CD4-positive, alpha-beta T cell treated with Interleukin-17A for 1 hour (primary cell): ENCODE data around the gene ACP2.

ENCODE experiments used
- DNase-seq: peaks from one replicate; pipeline ENCODE4 v3.0.0-alpha.2; 2020

The ACP2 gene

DNA sequence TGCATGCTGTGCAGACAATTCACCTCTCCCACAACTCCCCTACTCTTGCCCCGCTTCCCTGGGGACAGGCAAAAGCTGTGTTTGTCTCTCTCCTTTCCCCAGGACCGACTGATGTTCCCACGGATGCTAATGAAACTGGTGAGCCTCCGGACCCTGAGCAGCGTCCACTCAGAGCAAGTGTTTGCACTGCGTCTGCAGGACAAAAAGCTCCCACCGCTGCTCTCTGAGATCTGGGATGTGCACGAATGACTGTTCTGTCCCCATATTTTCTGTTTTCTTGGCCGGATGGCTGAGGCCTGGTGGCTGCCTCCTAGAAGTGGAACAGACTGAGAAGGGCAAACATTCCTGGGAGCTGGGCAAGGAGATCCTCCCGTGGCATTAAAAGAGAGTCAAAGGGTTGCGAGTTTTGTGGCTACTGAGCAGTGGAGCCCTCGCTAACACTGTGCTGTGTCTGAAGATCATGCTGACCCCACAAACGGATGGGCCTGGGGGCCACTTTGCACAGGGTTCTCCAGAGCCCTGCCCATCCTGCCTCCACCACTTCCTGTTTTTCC is 19.9 kb upstream of the ACP2 start:
- no peak for DNase-seq

DNA sequence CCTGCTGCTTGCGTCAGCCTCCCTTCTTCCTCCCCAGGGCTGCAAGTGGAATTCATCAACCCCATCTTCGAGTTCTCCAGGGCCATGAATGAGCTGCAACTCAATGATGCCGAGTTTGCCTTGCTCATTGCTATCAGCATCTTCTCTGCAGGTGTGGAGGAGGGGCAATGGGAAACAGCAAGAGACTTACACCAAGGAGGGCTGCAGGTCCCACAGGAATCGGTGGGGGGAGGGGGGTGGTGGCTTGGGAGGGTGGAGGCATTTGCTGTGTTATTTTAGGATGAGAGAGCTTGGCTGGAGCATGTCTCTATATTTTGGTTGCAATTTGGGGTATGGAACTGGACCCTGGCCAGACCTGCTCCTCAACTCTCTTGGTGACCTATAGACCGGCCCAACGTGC is 19.3 kb upstream of the ACP2 start:
- DNase-seq: no peak

DNA sequence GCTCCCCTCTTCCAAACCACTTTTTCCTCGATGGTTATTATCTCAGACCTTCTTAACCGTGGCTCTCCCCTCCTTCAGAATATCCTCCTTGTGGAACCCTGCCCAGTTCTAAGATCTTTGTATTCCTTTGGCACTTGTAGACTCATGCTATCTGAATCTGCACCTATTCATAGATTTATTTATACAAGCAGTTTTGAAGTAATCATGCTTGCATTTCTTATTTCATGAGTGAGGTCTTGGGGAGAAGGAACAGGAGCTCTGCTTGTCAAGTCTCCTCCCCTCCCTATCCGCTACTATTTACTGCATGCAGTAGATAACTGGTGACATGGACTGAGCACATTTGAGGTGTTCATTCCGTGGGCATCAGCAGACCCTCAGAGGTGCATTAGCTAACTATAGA is 15.9 kb upstream of the ACP2 start:
- DNase-seq: no peak

DNA sequence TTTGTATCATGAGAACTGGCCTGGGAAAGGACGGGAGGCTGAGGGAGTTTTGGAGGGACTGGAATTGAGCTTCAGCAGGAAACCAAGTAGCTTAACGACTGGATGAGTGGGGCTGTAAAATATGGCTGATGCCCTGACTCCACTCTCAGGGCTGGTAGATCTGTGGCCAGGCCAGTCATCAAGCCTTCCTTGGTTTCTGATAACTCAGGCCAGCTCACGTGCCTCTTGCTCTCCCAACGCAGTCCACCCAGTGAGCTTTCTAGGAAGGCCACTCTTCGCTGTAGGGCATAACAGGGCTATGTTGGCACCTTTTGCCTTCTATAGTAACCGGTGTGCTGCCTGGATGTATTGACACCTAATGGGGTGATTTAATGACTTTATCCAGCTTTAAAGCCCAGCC is 15.5 kb upstream of the ACP2 start:
- no peak for DNase-seq

DNA sequence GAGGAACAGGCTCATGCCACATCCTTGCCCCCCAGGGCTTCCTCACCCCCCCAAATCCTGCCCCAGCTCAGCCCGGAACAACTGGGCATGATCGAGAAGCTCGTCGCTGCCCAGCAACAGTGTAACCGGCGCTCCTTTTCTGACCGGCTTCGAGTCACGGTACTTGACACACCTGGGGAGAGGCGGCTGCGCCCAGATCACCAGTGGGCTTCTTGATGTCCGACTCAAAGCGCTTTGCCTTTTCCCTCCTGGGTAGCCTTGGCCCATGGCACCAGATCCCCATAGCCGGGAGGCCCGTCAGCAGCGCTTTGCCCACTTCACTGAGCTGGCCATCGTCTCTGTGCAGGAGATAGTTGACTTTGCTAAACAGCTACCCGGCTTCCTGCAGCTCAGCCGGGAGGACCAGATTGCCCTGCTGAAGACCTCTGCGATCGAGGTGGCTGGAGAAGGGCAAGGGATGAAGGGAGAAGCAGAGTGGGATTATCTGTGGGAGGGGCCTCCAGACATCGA is 12.7 kb upstream of the ACP2 start:
- no peak for DNase-seq

DNA sequence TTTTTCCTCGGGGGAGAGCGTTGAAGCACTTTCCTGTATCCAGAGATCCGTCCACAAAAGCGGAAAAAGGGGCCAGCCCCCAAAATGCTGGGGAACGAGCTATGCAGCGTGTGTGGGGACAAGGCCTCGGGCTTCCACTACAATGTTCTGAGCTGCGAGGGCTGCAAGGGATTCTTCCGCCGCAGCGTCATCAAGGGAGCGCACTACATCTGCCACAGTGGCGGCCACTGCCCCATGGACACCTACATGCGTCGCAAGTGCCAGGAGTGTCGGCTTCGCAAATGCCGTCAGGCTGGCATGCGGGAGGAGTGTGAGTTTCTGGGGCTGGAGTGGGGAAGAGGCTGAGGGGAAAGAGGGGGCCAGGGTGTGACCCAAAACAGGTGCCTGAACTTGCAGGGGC is 11.8 kb upstream of the ACP2 start:
- no peak for DNase-seq

DNA sequence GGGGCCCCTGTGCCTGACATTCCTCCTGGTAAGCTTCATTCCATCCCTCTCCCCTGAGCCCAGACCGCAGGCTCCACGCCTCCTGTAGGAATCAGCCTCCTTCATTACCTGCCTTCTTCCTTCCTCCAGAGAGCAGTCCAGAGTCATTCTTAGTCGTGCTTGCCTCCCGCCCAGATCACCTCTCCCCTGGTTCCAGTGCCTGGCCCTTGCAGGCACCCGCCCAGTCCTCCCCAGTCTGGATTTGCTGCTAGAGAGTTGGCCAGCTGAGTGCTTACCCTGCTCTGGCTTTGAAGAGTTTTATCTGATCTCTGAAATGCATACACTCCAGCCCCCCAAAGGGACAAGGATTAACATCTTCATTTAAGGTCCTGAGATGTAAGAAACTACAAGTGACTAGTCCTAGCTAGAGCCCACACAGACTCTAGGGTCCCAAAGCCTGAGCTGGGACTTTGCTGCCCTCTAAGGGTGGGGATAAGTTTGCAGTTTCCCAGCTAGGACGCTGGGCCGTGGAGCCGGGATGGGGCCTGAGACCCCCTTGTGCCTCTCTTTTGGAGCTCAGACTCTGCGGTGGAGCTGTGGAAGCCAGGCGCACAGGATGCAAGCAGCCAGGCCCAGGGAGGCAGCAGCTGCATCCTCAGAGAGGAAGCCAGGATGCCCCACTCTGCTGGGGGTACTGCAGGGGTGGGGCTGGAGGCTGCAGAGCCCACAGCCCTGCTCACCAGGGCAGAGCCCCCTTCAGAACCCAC is 10.8 kb upstream of the ACP2 start:
- peak; percentile 39 for DNase-seq

DNA sequence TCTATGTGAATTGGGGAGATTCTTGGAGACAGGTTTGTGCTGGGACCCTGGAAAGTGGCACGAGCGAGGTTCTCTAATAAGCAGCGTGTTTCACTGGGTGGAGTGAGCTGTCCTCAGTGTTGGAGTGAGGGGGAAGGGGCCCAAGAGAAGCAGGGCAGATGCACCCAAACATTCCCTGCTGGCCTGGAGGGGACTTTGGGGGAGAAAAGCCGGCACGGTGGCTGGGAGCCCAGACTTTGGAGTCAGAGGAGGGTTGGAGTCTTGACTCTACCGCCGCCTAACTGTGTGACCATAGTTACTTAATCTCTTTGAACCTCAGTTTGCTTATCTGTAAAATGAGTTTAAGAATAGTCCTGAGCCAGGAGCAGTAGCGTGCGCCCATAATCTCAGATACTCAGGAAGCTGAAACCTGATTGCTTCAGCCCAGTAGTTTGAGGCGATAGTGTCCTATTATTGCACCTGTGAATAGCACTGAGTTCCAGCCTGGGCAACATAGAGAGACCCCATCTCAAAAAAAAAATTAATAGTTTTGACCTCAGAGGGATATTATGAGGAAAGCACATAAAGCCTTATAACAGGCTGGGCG is 9.8 kb upstream of the ACP2 start:
- DNase-seq: no peak

DNA sequence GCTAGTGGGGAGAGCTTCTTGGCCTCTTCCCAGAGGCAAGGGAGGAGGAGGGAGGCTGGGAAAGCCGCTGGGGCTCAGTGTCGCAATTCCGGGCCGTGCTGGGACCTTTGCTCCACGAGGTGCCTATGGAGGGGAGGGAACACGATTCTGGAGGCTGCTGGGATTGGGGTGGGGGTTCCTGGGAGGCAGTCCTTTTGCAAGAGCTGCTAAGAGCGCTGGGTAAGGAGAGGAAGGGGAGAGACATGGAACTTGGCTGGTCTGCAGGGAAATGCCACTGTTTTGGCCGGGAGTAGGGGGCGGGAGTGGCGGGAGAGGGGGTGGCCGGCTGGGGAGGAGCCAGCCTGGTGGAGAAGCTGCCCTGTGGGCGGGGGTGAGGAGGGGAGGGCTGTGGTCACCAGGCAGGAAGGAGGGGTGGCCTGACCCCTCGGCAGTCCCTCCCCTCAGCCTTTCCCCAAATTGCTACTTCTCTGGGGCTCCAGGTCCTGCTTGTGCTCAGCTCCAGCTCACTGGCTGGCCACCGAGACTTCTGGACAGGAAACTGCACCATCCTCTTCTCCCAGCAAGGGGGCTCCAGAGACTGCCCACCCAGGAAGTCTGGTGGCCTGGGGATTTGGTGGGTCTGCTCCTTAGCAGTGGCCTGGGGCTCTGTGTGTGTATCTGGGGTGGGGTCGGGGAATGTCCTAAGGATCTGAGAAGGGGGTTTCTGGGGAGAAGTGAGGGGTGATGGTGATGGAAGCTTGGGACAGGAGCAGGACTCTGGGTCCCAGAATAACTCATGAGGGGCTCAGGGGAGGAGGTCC is 9.1 kb upstream of the ACP2 start, which contains the start of gene NR1H3:
NR1H3 (plus strand) TSS at position 480 of the 800 bp plus-strand sequence. CDS start 1,221 bp downstream, outside the sequence.
- no peak for DNase-seq

DNA sequence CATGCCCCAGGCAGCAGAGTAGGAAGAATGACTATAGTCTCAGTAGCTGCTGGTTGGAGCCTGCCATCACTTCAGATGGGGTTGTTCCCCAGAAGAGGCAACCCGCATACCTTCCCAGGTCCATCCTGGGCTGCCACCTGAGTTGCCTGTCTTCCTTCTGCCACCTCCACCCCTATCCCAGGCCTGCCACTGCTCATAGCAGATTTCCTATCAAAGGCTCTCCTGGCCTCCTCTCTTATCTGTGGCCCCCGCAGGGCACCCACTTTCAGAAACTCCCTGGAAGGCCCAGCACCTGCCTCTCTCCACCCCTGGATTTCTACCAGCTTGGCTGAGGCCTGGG is 8.5 kb upstream of the ACP2 start:
- DNase-seq: no peak

DNA sequence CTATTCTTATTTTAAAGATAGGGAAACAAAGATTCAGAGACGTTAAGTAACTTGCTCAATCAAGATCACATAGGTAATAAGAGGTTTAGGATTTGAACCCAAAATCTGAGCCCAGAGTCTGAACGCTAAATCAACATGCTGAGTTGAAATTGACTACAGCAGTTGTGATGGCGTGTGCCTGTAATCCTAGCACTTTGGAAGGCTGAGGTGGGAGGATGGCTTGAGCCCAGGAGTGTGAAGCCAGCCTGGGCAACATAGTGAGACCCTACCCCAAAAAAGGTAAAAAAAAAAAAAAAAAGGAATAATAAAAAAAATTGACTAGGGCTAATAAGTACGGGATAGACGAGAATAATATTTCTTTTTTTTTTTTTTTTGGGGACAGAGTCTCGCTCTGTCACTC is 7.8 kb upstream of the ACP2 start:
- DNase-seq: no peak

DNA sequence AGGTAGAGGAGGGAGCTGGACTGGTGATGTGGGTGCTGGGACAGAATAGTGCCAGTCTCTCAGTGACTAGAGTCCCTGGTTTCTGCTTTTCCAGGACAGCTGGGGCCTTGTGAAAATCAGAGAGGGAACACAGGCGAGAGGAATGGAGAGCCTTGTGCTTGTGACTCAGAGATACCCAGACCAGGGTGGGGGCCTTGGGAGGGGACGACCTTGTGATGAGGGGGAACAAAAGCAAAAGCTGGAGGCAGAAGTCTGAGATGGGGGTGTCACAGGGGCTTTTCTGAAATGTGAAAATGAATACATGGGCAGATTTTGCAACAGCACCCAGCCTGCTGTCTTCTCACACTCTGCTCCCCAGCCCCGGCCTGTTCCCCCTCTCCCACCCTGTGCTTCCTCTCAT is 5.8 kb upstream of the ACP2 start:
- no peak for DNase-seq

DNA sequence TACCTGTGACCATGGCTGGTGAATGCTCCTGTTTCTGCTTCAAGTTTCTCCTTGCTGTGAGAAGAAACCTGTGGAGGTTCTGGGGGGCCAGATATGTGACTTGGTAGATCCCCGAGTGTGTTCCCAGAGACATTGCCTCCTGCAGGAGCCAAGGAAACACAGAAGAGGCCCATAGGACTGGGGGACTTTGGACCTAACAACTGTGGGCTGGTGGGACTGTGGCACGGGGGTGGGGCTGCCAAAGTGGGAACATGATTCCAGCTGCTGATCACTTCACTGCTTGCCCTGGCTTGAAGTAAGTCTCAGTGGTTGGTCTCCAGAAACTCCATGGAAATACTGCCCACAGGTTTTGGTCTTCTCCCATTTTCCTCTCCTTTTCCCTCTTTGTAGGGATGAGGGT is 5.0 kb upstream of the ACP2 start:
- DNase-seq: no peak

DNA sequence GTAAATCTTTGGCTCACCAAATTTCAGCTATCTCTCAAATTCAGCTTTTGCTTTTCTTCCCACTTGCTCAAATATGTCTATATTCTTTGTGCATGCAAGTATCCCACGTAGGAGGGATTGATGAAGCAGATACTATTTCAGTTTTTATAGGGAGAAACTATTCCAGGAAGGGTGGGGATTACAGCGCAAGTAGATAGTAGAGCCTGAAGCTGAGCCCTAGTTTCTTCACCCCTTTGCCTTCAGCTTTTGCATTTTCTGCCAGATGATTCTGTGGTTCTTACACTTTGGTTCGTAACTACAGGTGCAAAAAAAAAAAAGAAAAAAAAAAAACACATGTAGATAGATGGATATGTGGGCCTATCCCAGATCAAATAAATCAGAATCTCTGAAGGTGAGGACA is 3.1 kb upstream of the ACP2 start:
- no peak for DNase-seq

DNA sequence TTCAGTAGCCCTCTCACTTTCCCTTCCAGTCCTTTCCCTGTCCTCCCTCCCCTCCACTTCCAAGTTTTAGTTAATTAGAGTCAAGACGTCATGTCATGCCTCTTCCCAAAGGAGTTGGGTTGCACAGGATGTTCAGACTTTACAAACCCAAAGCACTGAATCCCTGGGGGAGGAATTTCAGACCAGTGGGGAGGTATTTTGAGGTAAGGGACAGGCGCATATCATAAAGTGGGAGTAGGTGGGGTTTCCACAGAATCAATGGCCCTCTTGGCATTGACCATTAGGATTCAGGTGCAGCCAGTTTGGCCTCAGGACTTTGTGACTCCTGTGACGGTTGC is 733 bp upstream of the ACP2 start:
- DNase-seq: no peak

DNA sequence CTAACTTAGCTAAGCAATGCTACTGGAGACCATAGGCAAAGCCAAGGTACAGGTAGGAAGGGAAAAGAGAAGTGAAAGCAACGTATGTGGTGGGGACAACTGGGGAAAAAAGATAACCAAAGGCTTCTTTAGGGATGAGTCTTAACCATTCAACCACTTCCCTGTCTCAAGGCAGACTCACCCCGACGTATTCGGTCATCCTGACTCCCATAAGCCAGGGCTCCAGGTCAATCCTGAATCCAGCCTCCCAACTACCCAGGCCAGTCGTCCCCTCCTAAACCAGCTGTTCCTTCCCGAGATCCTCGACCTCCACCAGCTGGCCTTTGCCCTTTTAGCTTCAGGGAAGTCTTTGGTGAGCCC is 330 bp downstream of the ACP2 start:
- no peak for DNase-seq

DNA sequence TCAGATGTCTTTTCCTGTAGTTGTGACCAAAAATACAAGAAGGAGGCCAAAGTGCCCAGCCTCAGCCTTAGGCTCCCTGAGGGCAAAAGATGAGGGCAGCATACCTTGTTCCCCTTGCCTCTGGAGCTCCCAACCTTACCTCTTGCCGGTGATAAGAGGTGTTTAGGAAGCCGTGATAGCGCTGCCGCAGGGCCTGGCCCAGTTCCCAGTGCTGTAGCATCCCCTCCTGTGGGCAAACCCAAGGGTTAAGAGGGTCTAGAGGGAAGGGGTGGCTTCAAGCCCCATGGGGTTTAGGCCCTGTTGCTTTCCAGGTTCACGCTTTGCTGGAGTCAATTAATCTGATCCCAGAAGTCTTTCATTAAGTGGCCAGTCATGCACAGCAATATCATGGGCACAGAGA is 1.1 kb downstream of the ACP2 start:
- DNase-seq: no peak

DNA sequence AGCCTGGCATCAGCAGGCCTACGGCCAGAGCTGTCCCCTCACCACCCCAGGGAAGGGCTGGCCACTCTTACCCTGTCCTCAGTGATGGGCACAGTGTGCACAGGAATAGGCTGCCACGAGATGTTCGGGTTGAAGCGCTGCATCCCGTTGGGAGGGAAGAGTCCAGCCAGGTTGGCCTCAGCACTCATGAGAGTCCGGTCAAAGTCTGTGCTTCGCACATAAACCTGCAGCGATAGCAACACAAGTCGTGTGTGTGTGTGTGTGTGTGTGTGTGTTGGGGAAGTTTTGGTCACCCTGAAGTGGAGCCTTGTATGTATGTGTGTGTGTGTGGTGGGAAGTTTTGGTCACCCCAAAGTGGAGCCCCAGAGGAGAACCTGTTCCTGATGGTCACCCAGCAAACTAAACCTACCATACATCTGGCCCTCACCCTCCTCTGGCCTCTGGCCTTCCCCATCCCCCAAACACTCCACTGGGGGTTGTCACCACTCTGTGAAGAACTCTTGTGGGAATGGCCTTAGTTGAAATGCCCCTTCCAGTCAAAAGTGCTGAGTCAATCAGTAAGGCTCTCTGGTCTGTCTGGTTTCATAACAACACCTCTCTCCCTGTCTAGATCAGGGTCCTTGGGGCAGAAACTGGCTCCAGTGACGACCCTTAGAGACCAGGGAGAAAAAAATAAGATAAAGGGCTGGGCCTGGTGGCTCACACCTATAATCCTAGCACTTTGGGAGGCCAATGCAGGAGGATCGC is 2.8 kb downstream of the ACP2 start:
- DNase-seq: no peak

DNA sequence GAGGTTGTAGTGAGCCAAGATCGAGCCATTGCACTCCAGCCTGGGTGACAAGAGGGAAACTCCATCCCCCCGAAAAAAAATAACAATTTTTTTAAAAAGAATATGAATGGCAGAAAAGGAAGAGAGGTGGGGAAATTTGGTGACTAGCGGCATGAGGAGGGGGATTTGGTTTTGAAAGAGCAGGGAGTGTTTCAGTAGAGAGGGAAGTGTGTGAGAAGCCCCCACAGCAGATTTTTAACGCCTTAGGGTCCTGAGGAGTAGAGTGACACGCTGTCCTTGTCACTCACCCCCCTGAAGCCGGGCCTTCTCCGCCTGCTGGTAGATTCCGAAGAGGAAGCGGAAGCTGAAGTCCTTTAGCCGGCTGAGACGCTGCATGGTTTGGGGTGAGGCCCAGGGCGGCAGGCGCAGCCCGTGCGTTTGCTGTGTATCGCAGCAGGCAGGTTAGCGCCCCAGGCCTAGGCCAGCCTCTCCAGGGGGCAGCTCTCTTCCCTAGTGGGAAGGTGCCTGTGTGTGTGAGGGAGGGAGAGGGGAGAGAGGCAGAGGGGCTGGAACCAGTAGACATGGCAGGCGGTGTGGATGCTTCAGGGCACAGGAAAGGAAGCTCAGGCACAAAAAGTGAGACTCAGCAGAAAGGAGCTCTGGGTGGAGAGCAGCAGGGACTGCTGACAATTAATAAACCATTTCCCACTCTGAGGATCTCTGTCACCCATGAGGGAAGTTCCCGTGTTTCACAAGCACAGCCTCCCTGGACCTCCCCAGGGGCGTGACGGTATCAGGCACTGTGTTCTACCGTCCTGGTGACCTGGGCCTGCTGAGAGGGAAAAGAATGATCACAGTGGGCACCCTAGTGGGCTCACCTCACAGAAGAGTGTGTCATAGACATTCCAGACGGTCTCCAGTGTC is 3.9 kb downstream of the ACP2 start:
- DNase-seq: no peak

DNA sequence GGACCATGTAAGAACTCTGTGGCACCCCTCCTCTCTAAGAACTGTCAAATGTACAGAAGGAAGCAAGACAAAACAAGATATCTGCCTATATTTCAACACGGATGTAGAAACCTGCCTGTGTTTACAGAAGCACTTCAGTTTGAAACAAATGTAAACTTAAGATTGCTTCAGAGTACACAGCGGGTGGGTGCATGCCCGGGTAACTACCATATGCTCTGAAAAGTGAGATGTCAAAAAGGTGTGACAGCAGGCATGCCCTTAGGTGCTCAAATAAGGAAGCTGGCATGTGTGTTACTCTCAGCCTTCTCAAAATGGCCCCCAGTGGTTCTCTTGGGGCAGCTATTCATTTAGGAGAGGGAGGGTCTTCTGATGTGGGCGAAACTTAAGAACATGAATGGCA is 5.2 kb downstream of the ACP2 start:
- no peak for DNase-seq

DNA sequence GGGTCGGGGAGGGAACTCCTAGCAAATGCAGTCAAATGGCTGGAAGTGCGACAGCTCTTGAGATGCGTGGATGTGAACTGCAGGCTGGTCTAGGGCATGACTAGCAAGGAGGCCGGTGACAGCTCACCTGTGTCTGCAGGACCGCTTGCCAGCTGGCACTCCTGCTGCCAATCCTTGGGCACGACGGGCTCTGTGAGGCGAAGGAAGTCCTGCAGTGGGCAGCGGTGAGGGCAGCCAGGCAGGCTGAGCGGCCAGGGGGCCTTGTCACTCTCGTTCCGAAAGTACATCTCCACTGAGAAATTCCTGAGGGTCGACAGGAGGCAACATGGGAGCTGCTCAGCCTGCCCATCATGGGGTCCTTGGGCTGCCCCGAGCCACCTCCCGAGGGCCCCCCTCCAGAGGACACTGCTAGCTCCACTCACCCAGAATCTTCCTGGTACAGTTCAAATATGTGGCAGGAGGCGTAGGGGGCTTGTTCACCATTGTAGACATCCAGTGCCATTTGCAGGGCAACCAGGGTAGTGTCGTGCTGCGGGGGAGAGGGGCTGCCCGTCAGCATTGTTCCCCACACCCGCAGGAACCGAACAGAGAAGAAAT is 5.9 kb downstream of the ACP2 start:
- DNase-seq: no peak

DNA sequence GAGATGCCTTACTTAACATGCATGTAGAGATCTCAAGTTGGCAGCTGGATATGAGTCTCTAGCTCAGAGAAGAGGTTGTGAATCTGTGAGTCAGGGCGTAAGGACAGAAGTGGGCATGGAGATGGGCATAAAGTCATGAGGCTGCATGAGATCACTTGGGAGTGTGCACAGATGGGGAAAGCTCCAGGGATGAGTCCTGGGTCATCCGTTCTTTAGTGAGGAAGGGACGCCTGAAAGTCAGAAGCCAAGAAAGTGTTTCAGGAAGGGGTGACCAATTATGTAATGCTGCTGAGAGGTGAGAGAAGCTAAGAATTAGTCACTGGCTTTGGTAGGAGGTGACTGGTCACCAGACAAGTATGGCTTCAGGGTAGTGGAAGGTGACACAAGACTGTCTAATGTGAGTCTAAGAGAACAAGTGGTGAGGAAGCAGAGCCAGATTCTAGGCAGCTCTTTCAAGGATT is 6.7 kb downstream of the ACP2 start:
- no peak for DNase-seq
